Spinal cord (tissue), 10 donors: ENCODE data around the gene SMIM33. TPM values are rescaled to one million over a fixed set of nuclear protein-coding genes. Genes with fewer than 3 reads are reported as not detected.
"Not testable (repeated sequence)": the region's sequence is repeated elsewhere in the genome, so short reads cannot be mapped to it uniquely, and the experiment has no call there.

Experiments used
- DNase-seq, 6 donors: peaks; one replicate each; pipeline versions ENCODE4 v3.0.0 to v3.0.0-alpha.2; 2013 to 2015; ENCODE audit warnings: low spot score in 6 of 6, low read depth in 4 of 6
- H3K27ac ChIP-seq: one replicate; pipeline ENCODE4 v1.5.1; 2013; ENCODE audit warnings: low read depth, low read length, control low read depth
- H3K27me3 ChIP-seq: one replicate; pipeline ENCODE4 v1.6.1; 2013; ENCODE audit warnings: low read length; ENCODE audit not compliant: control insufficient read depth, insufficient read depth
- H3K36me3 ChIP-seq: one replicate; pipeline ENCODE4 v1.6.1; 2013; ENCODE audit warnings: low read length; ENCODE audit not compliant: control insufficient read depth, insufficient read depth
- H3K4me1 ChIP-seq: one replicate; pipeline ENCODE4 v1.6.1; 2013; ENCODE audit warnings: low read length; ENCODE audit not compliant: control insufficient read depth, insufficient read depth
- H3K4me3 ChIP-seq: one replicate; pipeline ENCODE4 v1.5.1; 2013; ENCODE audit warnings: low read depth, low read length, control low read depth
- H3K9me3 ChIP-seq: one replicate; pipeline ENCODE4 v1.6.1; 2013; ENCODE audit warnings: low read length; ENCODE audit not compliant: control insufficient read depth, insufficient read depth
- WGBS: methylation state at CpG from one replicate; pipeline ENCODE4 v1.1.5; 2013; ENCODE audit warnings: missing lambda C conversion rate; ENCODE audit not compliant: insufficient coverage; 5-methylcytosine and 5-hydroxymethylcytosine counted together
- polyA plus RNA-seq, 2 donors: library from polyadenylated mRNA; unstranded; fragments of 120-200 nt; gene quantifications; one replicate each; pipeline ENCODE4 v1.2.1, GENCODE V29; 2013; ENCODE audit not compliant: insufficient read length in 2 of 2
- total RNA-seq, 2 donors: library from RNA; depleted of rRNA in 1 of 2; stranded (reverse); fragments of 120-200 nt in 1 of 2; fragments of >200 nt in 1 of 2; gene quantifications; one replicate each; pipeline versions ENCODE4 v1.2.3 to v1.2.4, GENCODE V29; 2013 to 2014
- donor health status: healthy.

SMIM33 gene
- total and polyA plus RNA-seq, 4 donors: not detected

GRCh38 chr5:139501381-139501780 is 30.6 kb downstream of the SMIM33 start:
- Histone ChIP-seq H3K27ac (no peak overlapping the region), H3K4me1 (no peaks in the 10 kb centered on the region), H3K9me3 (no peaks in the 10 kb centered on the region), H3K36me3 (no peaks in the 10 kb centered on the region), H3K27me3 (no peaks in the 10 kb centered on the region), H3K4me3 (no peak overlapping the region)
- 82% methylated on average over 4 of the region's 4 CpGs for WGBS
- DNase-seq: no peak

GRCh38 chr5:139503036-139503817 is 32.4 kb downstream of the SMIM33 start:
- not testable (repeated sequence) for H3K27me3 ChIP-seq, H3K4me1 ChIP-seq, H3K9me3 ChIP-seq, DNase-seq, H3K27ac ChIP-seq, H3K36me3 ChIP-seq, H3K4me3 ChIP-seq
- WGBS: 92% methylated on average over 14 of the region's 15 CpGs

GRCh38 chr5:139503879-139504278 is 33.1 kb downstream of the SMIM33 start:
- H3K27me3 ChIP-seq, H3K4me1 ChIP-seq, H3K9me3 ChIP-seq, H3K36me3 ChIP-seq, DNase-seq, H3K27ac ChIP-seq, H3K4me3 ChIP-seq: not testable (repeated sequence)
- WGBS: 85% methylated on average over 15 of the region's 15 CpGs

- not testable (repeated sequence) for H3K4me3 ChIP-seq, H3K9me3 ChIP-seq, DNase-seq, H3K36me3 ChIP-seq, H3K27me3 ChIP-seq, H3K27ac ChIP-seq, H3K4me1 ChIP-seq
- WGBS: 82% methylated on average over 5 of the region's 5 CpGs
Measured at GRCh38 chr5:139504722-139505121, 33.9 kb downstream of the SMIM33 start.

GRCh38 chr5:139512786-139513390 is 42.1 kb downstream of the SMIM33 start:
- no peak for DNase-seq
- H3K4me3 ChIP-seq: no peak overlapping the region
- WGBS: 89% methylated on average over 4 of the region's 6 CpGs
- H3K4me1 ChIP-seq: peaks cover 5% of the 10 kb centered on the region
- H3K27me3 ChIP-seq: no peaks in the 10 kb centered on the region
- no peak overlapping the region for H3K27ac ChIP-seq
- H3K36me3 ChIP-seq: no peaks in the 10 kb centered on the region
- H3K9me3 ChIP-seq: no peaks in the 10 kb centered on the region

- H3K36me3 ChIP-seq, H3K4me3 ChIP-seq, H3K27me3 ChIP-seq, H3K27ac ChIP-seq, H3K9me3 ChIP-seq: not testable (repeated sequence)
- peak in 5 of 6 donors; percentile 31 to 89 (median 44) for DNase-seq
- peaks cover 11% of the 10 kb centered on the region for H3K4me1 ChIP-seq
- WGBS: 76% methylated on average over 5 of the region's 5 CpGs
Measured at GRCh38 chr5:139513434-139513833, 42.6 kb downstream of the SMIM33 start.

- Histone ChIP-seq H3K4me3 (no peak overlapping the region), H3K27ac (no peak overlapping the region)
- 88% methylated on average over 5 of the region's 6 CpGs for WGBS
Measured at GRCh38 chr5:139513852-139514485, 43.2 kb downstream of the SMIM33 start.

GRCh38 chr5:139514486-139514856 is 43.7 kb downstream of the SMIM33 start:
- Histone ChIP-seq H3K9me3 (no peaks in the 10 kb centered on the region), H3K27me3 (no peaks in the 10 kb centered on the region), H3K4me1 (peaks cover 14% of the 10 kb centered on the region), H3K36me3 (no peaks in the 10 kb centered on the region), H3K4me3 (no peak overlapping the region), H3K27ac (no peak overlapping the region)
- WGBS: 85% methylated on average over 2 of the region's 2 CpGs
- DNase-seq: no peak

More at GRCh38 chr5:139513852-139514485, 43.2 kb downstream of the SMIM33 start:
- no peak for DNase-seq
- Histone ChIP-seq H3K9me3 (no peaks in the 10 kb centered on the region), H3K36me3 (no peaks in the 10 kb centered on the region), H3K27me3 (no peaks in the 10 kb centered on the region), H3K4me1 (peaks cover 14% of the 10 kb centered on the region)

GRCh38 chr5:139517683-139518564 is 47.1 kb downstream of the SMIM33 start:
- WGBS: 9% methylated on average over 54 of the region's 56 CpGs
- Histone ChIP-seq H3K36me3 (no peaks in the 10 kb centered on the region), H3K27me3 (no peaks in the 10 kb centered on the region), H3K9me3 (no peaks in the 10 kb centered on the region), H3K4me1 (peaks cover 14% of the 10 kb centered on the region), H3K27ac (peak overlapping the region; percentile 85), H3K4me3 (peak overlapping the region; percentile 66)
- peak; percentile 83 to 97 (median 86) for DNase-seq
